HEK293 (cell line): Measurements from ENCODE around the gene GALNT4.
A peak's percentile ranks its signal among the peaks of the same experiment; 100 is the strongest.

ENCODE experiments used
- CTCF ChIA-PET: fragments of 350-600 bp; formaldehyde crosslinking; extraction: SDS; loops from one replicate; lab custom pipeline; 2021; ENCODE audit warnings: antibody characterized with exemption; lab: Yijun Ruan, JAX
- POLR2A ChIA-PET: fragments of 300-600 bp; formaldehyde crosslinking; extraction: SDS; loops from one replicate; lab custom pipeline; 2020; ENCODE audit warnings: antibody characterized with exemption, inconsistent platforms; lab: Yijun Ruan, JAX
- H3K27ac ChIP-seq: fragments of 200-500 bp; sonication (Bioruptor generic); 2 replicates; pipeline ENCODE4 v1.5.1; 2014; ENCODE audit warnings: low read depth, low read length, control low read depth, inconsistent platforms; ENCODE audit errors: extremely low read depth
- H3K36me3 ChIP-seq, 2 experiments: fragments of 200-500 bp in 1 of 2; sonication (Bioruptor generic) in 1 of 2; 1 replicate in 1 of 2; 2 replicates in 1 of 2; pipeline ENCODE4 v1.5.1; 2014 to 2017; ENCODE audit warnings: inconsistent platforms in 2 of 2, low read length in 2 of 2; ENCODE audit not compliant: control insufficient read depth in 2 of 2, insufficient read depth in 1 of 2
- H3K4me1 ChIP-seq: fragments of 200-500 bp; sonication (Bioruptor generic); 2 replicates; pipeline ENCODE4 v1.5.1; 2014; ENCODE audit warnings: mild to moderate bottlenecking, low read length, inconsistent platforms; ENCODE audit not compliant: control insufficient read depth, insufficient read depth
- H3K4me3 ChIP-seq: 2 replicates; pipeline ENCODE4 v1.5.1; 2011; ENCODE audit warnings: low read depth, mild to moderate bottlenecking, control low read depth, low read length, moderate library complexity
- H3K9me3 ChIP-seq: fragments of 200-500 bp; sonication (Bioruptor generic); 2 replicates; pipeline ENCODE4 v1.5.1; 2014; ENCODE audit warnings: low read depth, low read length, inconsistent platforms; ENCODE audit not compliant: control insufficient read depth, insufficient read depth
- EGR2 ChIP-seq: fragments of 450-650 bp; formaldehyde crosslinking; IDR thresholded peaks from 2 replicates; pipeline ENCODE4 v1.5.1; 2016; ENCODE audit warnings: low read depth, missing biosample characterization, missing genetic modification characterization
- GFI1B ChIP-seq: fragments of 450-650 bp; formaldehyde crosslinking; IDR thresholded peaks from 2 replicates; pipeline ENCODE4 v1.5.1; 2016; ENCODE audit warnings: missing biosample characterization, missing genetic modification characterization
- HOXC10 ChIP-seq: sonication (generic); formaldehyde crosslinking; IDR thresholded peaks from 2 replicates; pipeline ENCODE4 v1.8.1; 2023; ENCODE audit warnings: mild to moderate bottlenecking, missing genetic modification reagents
- KLF10 ChIP-seq: fragments of 450-650 bp; IDR thresholded peaks from 2 replicates; pipeline ENCODE4 v1.5.1; 2018; ENCODE audit warnings: missing biosample characterization, mild to moderate bottlenecking, missing genetic modification characterization
- KLF8 ChIP-seq: fragments of 450-650 bp; formaldehyde crosslinking; IDR thresholded peaks from 2 replicates; pipeline ENCODE4 v1.5.1; 2016; ENCODE audit warnings: missing biosample characterization, missing genetic modification characterization
- OVOL3 ChIP-seq: fragments of 450-650 bp; formaldehyde crosslinking; IDR thresholded peaks from 2 replicates; pipeline ENCODE4 v1.5.1; 2016; ENCODE audit warnings: missing biosample characterization, missing genetic modification characterization
- SCRT1 ChIP-seq: fragments of 450-650 bp; formaldehyde crosslinking; IDR thresholded peaks from 2 replicates; pipeline ENCODE4 v1.5.1; 2016; ENCODE audit warnings: missing biosample characterization, missing genetic modification characterization, borderline replicate concordance
- ZBTB20 ChIP-seq: fragments of 450-650 bp; formaldehyde crosslinking; IDR thresholded peaks from 2 replicates; pipeline ENCODE4 v1.5.1; 2016; ENCODE audit warnings: missing biosample characterization, missing genetic modification characterization
- ZFHX2 ChIP-seq: fragments of 450-650 bp; formaldehyde crosslinking; conservative IDR thresholded peaks from 2 replicates; pipeline ENCODE4 v1.5.1; 2016; ENCODE audit warnings: missing biosample characterization, missing genetic modification characterization
- ZNF133 ChIP-seq: fragments of 450-650 bp; formaldehyde crosslinking; IDR thresholded peaks from 2 replicates; pipeline ENCODE4 v1.5.1; 2016; ENCODE audit warnings: missing biosample characterization, missing genetic modification characterization
- ZNF140 ChIP-seq: fragments of 450-650 bp; formaldehyde crosslinking; IDR thresholded peaks from 2 replicates; pipeline ENCODE4 v1.5.1; 2016; ENCODE audit warnings: missing biosample characterization, missing genetic modification characterization
- ZNF214 ChIP-seq: fragments of 450-650 bp; formaldehyde crosslinking; IDR thresholded peaks from 2 replicates; pipeline ENCODE4 v1.5.1; 2017; ENCODE audit warnings: missing biosample characterization, mild to moderate bottlenecking, missing genetic modification characterization, borderline replicate concordance
- ZNF221 ChIP-seq: fragments of 450-650 bp; formaldehyde crosslinking; IDR thresholded peaks from 2 replicates; pipeline ENCODE4 v1.5.1; 2017; ENCODE audit warnings: missing biosample characterization, missing genetic modification characterization, borderline replicate concordance
- ZNF274 ChIP-seq, 2 experiments: fragments of 200-500 bp in 1 of 2; fragments of 450-650 bp in 1 of 2; sonication (Bioruptor generic) in 1 of 2; formaldehyde crosslinking in 1 of 2; IDR thresholded peaks; 2 replicates each; pipeline versions ENCODE4 v1.5.1 to v1.6.1; 2014 to 2016; ENCODE audit warnings: borderline replicate concordance in 1 of 2, inconsistent platforms in 1 of 2, low read length in 1 of 2, missing biosample characterization in 1 of 2, missing genetic modification characterization in 1 of 2
- ZNF341 ChIP-seq: fragments of 450-650 bp; formaldehyde crosslinking; IDR thresholded peaks from 2 replicates; pipeline ENCODE4; 2016; ENCODE audit warnings: low read depth, missing biosample characterization, missing genetic modification characterization
- ZNF426 ChIP-seq: fragments of 450-650 bp; formaldehyde crosslinking; IDR thresholded peaks from 2 replicates; pipeline ENCODE4 v1.5.1; 2017; ENCODE audit warnings: missing biosample characterization, missing genetic modification characterization, mild to moderate bottlenecking, inconsistent platforms, moderate library complexity
- ZNF521 ChIP-seq: fragments of 450-650 bp; formaldehyde crosslinking; IDR thresholded peaks from 2 replicates; pipeline ENCODE4 v1.5.1; 2017; ENCODE audit warnings: missing biosample characterization, mild to moderate bottlenecking, missing genetic modification characterization
- ZNF555 ChIP-seq: fragments of 450-650 bp; formaldehyde crosslinking; conservative IDR thresholded peaks from 2 replicates; pipeline ENCODE4 v1.5.1; 2017; ENCODE audit warnings: missing biosample characterization, mild to moderate bottlenecking, missing genetic modification characterization, inconsistent platforms
- ZNF560 ChIP-seq: fragments of 450-650 bp; formaldehyde crosslinking; IDR thresholded peaks from 2 replicates; pipeline ENCODE4 v1.5.1; 2017; ENCODE audit warnings: missing biosample characterization, missing genetic modification characterization, borderline replicate concordance
- ZNF677 ChIP-seq: fragments of 450-650 bp; IDR thresholded peaks from 2 replicates; pipeline ENCODE4 v1.5.0; 2018; ENCODE audit warnings: missing biosample characterization, mild to moderate bottlenecking, missing genetic modification characterization, moderate library complexity
- ZNF707 ChIP-seq: fragments of 450-650 bp; formaldehyde crosslinking; IDR thresholded peaks from 2 replicates; pipeline ENCODE4 v1.5.1; 2016; ENCODE audit warnings: missing biosample characterization, missing genetic modification characterization
- ZNF776 ChIP-seq: fragments of 450-650 bp; formaldehyde crosslinking; IDR thresholded peaks from 2 replicates; pipeline ENCODE4 v1.5.0; 2017; ENCODE audit warnings: missing biosample characterization, missing genetic modification characterization, borderline replicate concordance
- ZNF791 ChIP-seq: fragments of 450-650 bp; formaldehyde crosslinking; IDR thresholded peaks from 2 replicates; pipeline ENCODE4 v1.5.1; 2016; ENCODE audit warnings: missing biosample characterization, missing genetic modification characterization
- ZNF837 ChIP-seq: fragments of 450-650 bp; formaldehyde crosslinking; IDR thresholded peaks from 2 replicates; pipeline ENCODE4 v1.5.1; 2016; ENCODE audit warnings: missing biosample characterization, missing genetic modification characterization
- TF ChIP-seq, protein P1 (sequence below): fragments of 450-650 bp; formaldehyde crosslinking; IDR thresholded peaks from 2 replicates; pipeline ENCODE4 v1.5.1; 2016; ENCODE audit warnings: missing biosample characterization, missing genetic modification characterization
- TF ChIP-seq, protein P2 (sequence below): fragments of 450-650 bp; formaldehyde crosslinking; IDR thresholded peaks from 2 replicates; pipeline ENCODE4 v1.5.0; 2017; ENCODE audit warnings: missing biosample characterization, missing genetic modification characterization, borderline replicate concordance
- TF ChIP-seq, protein P3 (sequence below): fragments of 450-650 bp; formaldehyde crosslinking; IDR thresholded peaks from 2 replicates; pipeline ENCODE4 v1.5.1; 2016; ENCODE audit warnings: missing biosample characterization, missing genetic modification characterization
- TF ChIP-seq, protein P4 (sequence below): fragments of 450-650 bp; formaldehyde crosslinking; IDR thresholded peaks from 2 replicates; pipeline ENCODE4 v1.5.1; 2016; ENCODE audit warnings: missing biosample characterization, missing genetic modification characterization
- TF ChIP-seq, protein P5 (sequence below): fragments of 450-650 bp; formaldehyde crosslinking; IDR thresholded peaks from 2 replicates; pipeline ENCODE4 v1.5.1; 2016; ENCODE audit warnings: missing biosample characterization, missing genetic modification characterization

The GALNT4 gene

DNA sequence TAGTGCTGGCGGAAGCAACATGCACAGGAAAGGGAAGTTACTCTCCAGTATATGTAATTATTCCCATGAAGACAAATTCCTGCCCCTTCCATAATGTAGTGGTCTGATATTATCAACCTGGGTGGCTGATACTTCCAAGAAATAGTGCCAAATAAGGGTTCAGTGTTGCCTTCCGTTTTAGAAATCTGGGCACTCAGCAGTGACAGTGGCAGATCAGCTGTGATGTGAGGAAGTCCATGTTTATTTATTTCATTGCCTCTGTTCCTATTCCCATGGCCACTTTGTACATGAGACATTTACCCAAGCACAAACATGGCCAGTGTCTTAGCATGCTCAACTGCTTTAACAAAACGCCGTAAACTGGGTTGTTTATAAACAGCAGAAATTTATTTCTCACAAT is 21.6 kb upstream of the GALNT4 start:
- no peak for TF ChIP-seq OVOL3 (tag by site-specific recombination)
- no peak for TF ChIP-seq ZFHX2 (tag by site-specific recombination)
- no peak for TF ChIP-seq ZNF221 (tag by site-specific recombination)
- no peak for TF ChIP-seq ZNF560 (tag by site-specific recombination)
- no peak for TF ChIP-seq ZNF555
- TF ChIP-seq, protein P1, sequence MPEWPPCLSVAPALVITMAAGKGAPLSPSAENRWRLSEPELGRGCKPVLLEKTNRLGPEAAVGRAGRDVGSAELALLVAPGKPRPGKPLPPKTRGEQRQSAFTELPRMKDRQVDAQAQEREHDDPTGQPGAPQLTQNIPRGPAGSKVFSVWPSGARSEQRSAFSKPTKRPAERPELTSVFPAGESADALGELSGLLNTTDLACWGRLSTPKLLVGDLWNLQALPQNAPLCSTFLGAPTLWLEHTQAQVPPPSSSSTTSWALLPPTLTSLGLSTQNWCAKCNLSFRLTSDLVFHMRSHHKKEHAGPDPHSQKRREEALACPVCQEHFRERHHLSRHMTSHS (tag by site-specific recombination): no peak
- TF ChIP-seq ZNF776: no peak
- no peak for TF ChIP-seq ZNF214 (tag by site-specific recombination)
- TF ChIP-seq, protein P2, sequence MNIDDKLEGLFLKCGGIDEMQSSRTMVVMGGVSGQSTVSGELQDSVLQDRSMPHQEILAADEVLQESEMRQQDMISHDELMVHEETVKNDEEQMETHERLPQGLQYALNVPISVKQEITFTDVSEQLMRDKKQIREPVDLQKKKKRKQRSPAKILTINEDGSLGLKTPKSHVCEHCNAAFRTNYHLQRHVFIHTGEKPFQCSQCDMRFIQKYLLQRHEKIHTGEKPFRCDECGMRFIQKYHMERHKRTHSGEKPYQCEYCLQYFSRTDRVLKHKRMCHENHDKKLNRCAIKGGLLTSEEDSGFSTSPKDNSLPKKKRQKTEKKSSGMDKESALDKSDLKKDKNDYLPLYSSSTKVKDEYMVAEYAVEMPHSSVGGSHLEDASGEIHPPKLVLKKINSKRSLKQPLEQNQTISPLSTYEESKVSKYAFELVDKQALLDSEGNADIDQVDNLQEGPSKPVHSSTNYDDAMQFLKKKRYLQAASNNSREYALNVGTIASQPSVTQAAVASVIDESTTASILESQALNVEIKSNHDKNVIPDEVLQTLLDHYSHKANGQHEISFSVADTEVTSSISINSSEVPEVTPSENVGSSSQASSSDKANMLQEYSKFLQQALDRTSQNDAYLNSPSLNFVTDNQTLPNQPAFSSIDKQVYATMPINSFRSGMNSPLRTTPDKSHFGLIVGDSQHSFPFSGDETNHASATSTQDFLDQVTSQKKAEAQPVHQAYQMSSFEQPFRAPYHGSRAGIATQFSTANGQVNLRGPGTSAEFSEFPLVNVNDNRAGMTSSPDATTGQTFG (tag by site-specific recombination): no peak
- TF ChIP-seq ZNF707: no peak
- no peak for TF ChIP-seq KLF10
- no peak for TF ChIP-seq KLF8 (tag by site-specific recombination)
- no peak for TF ChIP-seq ZBTB20
- no peak for TF ChIP-seq ZNF140 (tag by site-specific recombination)
- TF ChIP-seq, protein P3, sequence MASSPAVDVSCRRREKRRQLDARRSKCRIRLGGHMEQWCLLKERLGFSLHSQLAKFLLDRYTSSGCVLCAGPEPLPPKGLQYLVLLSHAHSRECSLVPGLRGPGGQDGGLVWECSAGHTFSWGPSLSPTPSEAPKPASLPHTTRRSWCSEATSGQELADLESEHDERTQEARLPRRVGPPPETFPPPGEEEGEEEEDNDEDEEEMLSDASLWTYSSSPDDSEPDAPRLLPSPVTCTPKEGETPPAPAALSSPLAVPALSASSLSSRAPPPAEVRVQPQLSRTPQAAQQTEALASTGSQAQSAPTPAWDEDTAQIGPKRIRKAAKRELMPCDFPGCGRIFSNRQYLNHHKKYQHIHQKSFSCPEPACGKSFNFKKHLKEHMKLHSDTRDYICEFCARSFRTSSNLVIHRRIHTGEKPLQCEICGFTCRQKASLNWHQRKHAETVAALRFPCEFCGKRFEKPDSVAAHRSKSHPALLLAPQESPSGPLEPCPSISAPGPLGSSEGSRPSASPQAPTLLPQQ (tag by site-specific recombination): no peak
- TF ChIP-seq ZNF426 (tag by site-specific recombination): no peak
- TF ChIP-seq, protein P4, sequence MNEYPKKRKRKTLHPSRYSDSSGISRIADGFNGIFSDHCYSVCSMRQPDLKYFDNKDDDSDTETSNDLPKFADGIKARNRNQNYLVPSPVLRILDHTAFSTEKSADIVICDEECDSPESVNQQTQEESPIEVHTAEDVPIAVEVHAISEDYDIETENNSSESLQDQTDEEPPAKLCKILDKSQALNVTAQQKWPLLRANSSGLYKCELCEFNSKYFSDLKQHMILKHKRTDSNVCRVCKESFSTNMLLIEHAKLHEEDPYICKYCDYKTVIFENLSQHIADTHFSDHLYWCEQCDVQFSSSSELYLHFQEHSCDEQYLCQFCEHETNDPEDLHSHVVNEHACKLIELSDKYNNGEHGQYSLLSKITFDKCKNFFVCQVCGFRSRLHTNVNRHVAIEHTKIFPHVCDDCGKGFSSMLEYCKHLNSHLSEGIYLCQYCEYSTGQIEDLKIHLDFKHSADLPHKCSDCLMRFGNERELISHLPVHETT (tag by site-specific recombination): no peak
- no peak for TF ChIP-seq ZNF133 (tag by site-specific recombination)
- TF ChIP-seq HOXC10 (CRISPR knock-in tag): no peak
- no peaks in the 10 kb centered on the region for H3K36me3 ChIP-seq
- H3K4me1 ChIP-seq: no peaks in the 10 kb centered on the region
- H3K4me3 ChIP-seq: no peak overlapping the region
- H3K9me3 ChIP-seq: no peaks in the 10 kb centered on the region
- no peak overlapping the region for H3K27ac ChIP-seq
- ChIA-PET POLR2A (no interaction called here), CTCF (interaction anchor here (0.5 kb wide), 1 partner anchor 1429 kb away, joined by 9 read pairs; no protein-coding TSS in a partner anchor)

DNA sequence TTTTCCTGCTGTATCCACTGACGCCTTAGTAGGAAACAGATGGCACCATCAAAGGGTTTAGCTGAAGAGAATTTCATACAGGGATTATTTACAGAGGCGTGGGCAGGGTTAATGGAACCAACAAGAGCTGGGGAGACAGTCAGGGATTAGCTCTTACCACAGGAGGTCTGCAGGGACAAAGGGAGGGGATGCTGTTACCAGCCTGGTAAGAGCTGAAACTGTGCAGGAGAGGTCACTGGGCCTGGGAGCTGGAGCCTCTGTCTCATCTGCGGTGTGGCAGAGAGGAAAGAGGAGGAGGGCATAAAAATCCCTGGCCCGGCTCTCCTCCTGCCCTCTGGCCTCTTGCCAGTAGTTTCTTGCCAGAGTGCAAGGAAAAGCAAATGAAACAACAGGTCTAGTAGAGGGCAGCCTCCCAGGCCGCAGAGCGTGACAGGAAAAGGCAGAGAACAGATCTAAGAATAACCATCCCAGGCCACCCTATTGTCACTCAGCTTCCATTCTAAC is 20.1 kb upstream of the GALNT4 start:
- H3K9me3 ChIP-seq: no peaks in the 10 kb centered on the region
- no peak overlapping the region for H3K4me3 ChIP-seq
- H3K36me3 ChIP-seq: no peaks in the 10 kb centered on the region
- no peak overlapping the region for H3K27ac ChIP-seq
- ChIA-PET POLR2A (no interaction called here), CTCF (interaction anchor here (0.5 to 2.1 kb wide), 9 partner anchors 12 to 757 kb away, joined by 3 to 10 read pairs (median 4); no protein-coding TSS in a partner anchor)
- H3K4me1 ChIP-seq: no peaks in the 10 kb centered on the region
- peak; percentile 55; the same call in 1 of the 2 replicates for TF ChIP-seq ZNF341 (tag by site-specific recombination)
- TF ChIP-seq ZNF677 (tag by site-specific recombination): no peak
- TF ChIP-seq GFI1B (tag by site-specific recombination): no peak
- TF ChIP-seq ZNF521 (tag by site-specific recombination): no peak
- TF ChIP-seq ZFHX2 (tag by site-specific recombination): peak; percentile 71
- TF ChIP-seq, protein P5, sequence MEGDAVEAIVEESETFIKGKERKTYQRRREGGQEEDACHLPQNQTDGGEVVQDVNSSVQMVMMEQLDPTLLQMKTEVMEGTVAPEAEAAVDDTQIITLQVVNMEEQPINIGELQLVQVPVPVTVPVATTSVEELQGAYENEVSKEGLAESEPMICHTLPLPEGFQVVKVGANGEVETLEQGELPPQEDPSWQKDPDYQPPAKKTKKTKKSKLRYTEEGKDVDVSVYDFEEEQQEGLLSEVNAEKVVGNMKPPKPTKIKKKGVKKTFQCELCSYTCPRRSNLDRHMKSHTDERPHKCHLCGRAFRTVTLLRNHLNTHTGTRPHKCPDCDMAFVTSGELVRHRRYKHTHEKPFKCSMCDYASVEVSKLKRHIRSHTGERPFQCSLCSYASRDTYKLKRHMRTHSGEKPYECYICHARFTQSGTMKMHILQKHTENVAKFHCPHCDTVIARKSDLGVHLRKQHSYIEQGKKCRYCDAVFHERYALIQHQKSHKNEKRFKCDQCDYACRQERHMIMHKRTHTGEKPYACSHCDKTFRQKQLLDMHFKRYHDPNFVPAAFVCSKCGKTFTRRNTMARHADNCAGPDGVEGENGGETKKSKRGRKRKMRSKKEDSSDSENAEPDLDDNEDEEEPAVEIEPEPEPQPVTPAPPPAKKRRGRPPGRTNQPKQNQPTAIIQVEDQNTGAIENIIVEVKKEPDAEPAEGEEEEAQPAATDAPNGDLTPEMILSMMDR (tag by site-specific recombination): no peak
- peak; percentile 27; the same call in 1 of the 2 replicates for TF ChIP-seq EGR2 (tag by site-specific recombination)
- no peak for TF ChIP-seq ZNF274 (IDR thresholded peaks at IDR 0.05; ENCODE audit: low read length)
- no peak for TF ChIP-seq ZNF274 (tag by site-specific recombination; IDR thresholded peaks at IDR 0.05; ENCODE audit: borderline replicate concordance)
- TF ChIP-seq ZNF221 (tag by site-specific recombination): no peak
- no peak for TF ChIP-seq ZNF791 (tag by site-specific recombination)
- no peak for TF ChIP-seq SCRT1 (tag by site-specific recombination)
- TF ChIP-seq ZNF837 (tag by site-specific recombination): no peak
